HepG2 (cell line): ENCODE data around the gene IDH3G. TPM values are rescaled to one million over a fixed set of nuclear protein-coding genes. Genes with fewer than 3 reads are reported as not detected.

Experiments
- DNMT3B ChIP-seq: conservative IDR thresholded peaks from 2 replicates; pipeline ENCODE4 v1.6.1; 2016; ENCODE audit warnings: missing biosample characterization, control low read depth
- DPF2 ChIP-seq: sonication (generic); formaldehyde crosslinking; IDR thresholded peaks from 2 replicates; pipeline ENCODE4 v1.4.0; 2020; ENCODE audit warnings: mild to moderate bottlenecking, low read depth, missing genetic modification reagents, borderline replicate concordance
- MIER2 ChIP-seq: IDR thresholded peaks from 2 replicates; pipeline ENCODE4 v1.6.1; 2016; ENCODE audit warnings: missing biosample characterization, missing genetic modification reagents
- NCOR1 ChIP-seq: fragments of 200-600 bp; sonication (generic); IDR thresholded peaks from 2 replicates; pipeline ENCODE4 v1.7.0; 2017; ENCODE audit warnings: antibody characterized with exemption, low read length, borderline replicate concordance
- PITX1 ChIP-seq: sonication (generic); formaldehyde crosslinking; IDR thresholded peaks from 2 replicates; pipeline ENCODE4 v1.5.1; 2020; ENCODE audit warnings: mild to moderate bottlenecking, missing genetic modification reagents
- RFXAP ChIP-seq: sonication (generic); formaldehyde crosslinking; IDR thresholded peaks from 2 replicates; pipeline ENCODE4 v1.4.0; 2020; ENCODE audit warnings: missing genetic modification reagents, borderline replicate concordance
- SP2 ChIP-seq: sonication (generic); formaldehyde crosslinking; IDR thresholded peaks from 2 replicates; pipeline ENCODE4 v1.5.1; 2020; ENCODE audit warnings: mild to moderate bottlenecking, missing genetic modification reagents
- SP4 ChIP-seq: sonication (generic); formaldehyde crosslinking; IDR thresholded peaks from 2 replicates; pipeline ENCODE4 v1.8.1; 2023; ENCODE audit warnings: mild to moderate bottlenecking, missing genetic modification reagents
- TP53 ChIP-seq: sonication (generic); formaldehyde crosslinking; conservative IDR thresholded peaks from 2 replicates; pipeline ENCODE4 v1.4.0; 2020; ENCODE audit warnings: missing genetic modification reagents
- WIZ ChIP-seq: sonication (generic); formaldehyde crosslinking; IDR thresholded peaks from 2 replicates; pipeline ENCODE4 v1.5.1; 2020; ENCODE audit warnings: mild to moderate bottlenecking, missing genetic modification reagents
- XBP1 ChIP-seq: sonication (generic); formaldehyde crosslinking; IDR thresholded peaks from 2 replicates; pipeline ENCODE4 v1.5.0; 2020; ENCODE audit warnings: missing genetic modification reagents
- ZFP36L1 ChIP-seq: sonication (generic); formaldehyde crosslinking; IDR thresholded peaks from 2 replicates; pipeline ENCODE4 v1.8.0; 2022; ENCODE audit warnings: mild to moderate bottlenecking, missing genetic modification reagents, moderate library complexity
- ZNF329 ChIP-seq: sonication (generic); formaldehyde crosslinking; IDR thresholded peaks from 2 replicates; pipeline ENCODE4 v1.9.0; 2021; ENCODE audit warnings: low read depth, mild to moderate bottlenecking, missing genetic modification reagents
- ZNF343 ChIP-seq: sonication (generic); formaldehyde crosslinking; IDR thresholded peaks from 2 replicates; pipeline ENCODE4 v1.4.0; 2020; ENCODE audit warnings: mild to moderate bottlenecking, missing genetic modification reagents
- ZNF670 ChIP-seq: sonication (generic); formaldehyde crosslinking; IDR thresholded peaks from 2 replicates; pipeline ENCODE4 v1.8.0; 2022; ENCODE audit warnings: mild to moderate bottlenecking, missing genetic modification reagents, borderline replicate concordance
- polyA plus RNA-seq, 8 experiments: library from polyadenylated mRNA; depleted of rRNA in 3 of 8; stranded (reverse) in 7 of 8; unstranded in 1 of 8; fragments of >200 nt; fragmentation: Illumina TruSeq in 4 of 8; extraction: Trizol in 4 of 8; gene quantifications; 2 replicates each; pipeline versions ENCODE4 v1.2.1 to v1.2.3, GENCODE V29; 2011 to 2016; ENCODE audit warnings: low read depth in 4 of 8, missing spikeins in 1 of 8, mixed read lengths in 1 of 8; ENCODE audit not compliant: insufficient read depth in 1 of 8
- total RNA-seq, 5 experiments: library from RNA; depleted of rRNA; stranded (reverse); fragments of >200 nt; fragmentation: Illumina TruSeq; extraction: Trizol; gene quantifications; 2 replicates each; pipeline ENCODE4 v1.2.3, GENCODE V29; 2016; ENCODE audit warnings: low read depth in 1 of 5
- TF ChIP-seq, protein P1 (sequence below): sonication (generic); formaldehyde crosslinking; IDR thresholded peaks from 2 replicates; pipeline ENCODE4 v1.5.1; 2020; ENCODE audit warnings: missing genetic modification reagents, mild to moderate bottlenecking, borderline replicate concordance
- TF ChIP-seq, protein P2 (sequence below): sonication (generic); formaldehyde crosslinking; IDR thresholded peaks from 2 replicates; pipeline ENCODE4 v1.4.0; 2020; ENCODE audit warnings: missing genetic modification reagents
- TF ChIP-seq, protein P3 (sequence below): sonication (generic); formaldehyde crosslinking; IDR thresholded peaks from 2 replicates; pipeline ENCODE4 v1.8.0; 2022; ENCODE audit warnings: missing genetic modification reagents, mild to moderate bottlenecking, borderline replicate concordance
- TF ChIP-seq, protein P4 (sequence below), 2 experiments: fragments of 450-650 bp in 1 of 2; sonication (generic) in 1 of 2; formaldehyde crosslinking; IDR thresholded peaks; 2 replicates each; pipeline versions ENCODE4 v1.5.0 to v1.8.0; 2020 to 2022; ENCODE audit warnings: mild to moderate bottlenecking in 1 of 2, missing genetic modification reagents in 1 of 2
- TF ChIP-seq, protein P5 (sequence below): sonication (generic); formaldehyde crosslinking; IDR thresholded peaks from 2 replicates; pipeline ENCODE4 v1.4.0; 2020; ENCODE audit warnings: missing genetic modification reagents
- TF ChIP-seq, protein P6 (sequence below): IDR thresholded peaks from 2 replicates; pipeline ENCODE4 v1.6.1; 2012; ENCODE audit warnings: inconsistent platforms

The IDH3G gene
- total and polyA plus RNA-seq, 2 of the 13 experiments (the other 11 are each of a cell fraction or from before 2014, with no cell fraction given) = 18.7 to 35.5 TPM

DNA sequence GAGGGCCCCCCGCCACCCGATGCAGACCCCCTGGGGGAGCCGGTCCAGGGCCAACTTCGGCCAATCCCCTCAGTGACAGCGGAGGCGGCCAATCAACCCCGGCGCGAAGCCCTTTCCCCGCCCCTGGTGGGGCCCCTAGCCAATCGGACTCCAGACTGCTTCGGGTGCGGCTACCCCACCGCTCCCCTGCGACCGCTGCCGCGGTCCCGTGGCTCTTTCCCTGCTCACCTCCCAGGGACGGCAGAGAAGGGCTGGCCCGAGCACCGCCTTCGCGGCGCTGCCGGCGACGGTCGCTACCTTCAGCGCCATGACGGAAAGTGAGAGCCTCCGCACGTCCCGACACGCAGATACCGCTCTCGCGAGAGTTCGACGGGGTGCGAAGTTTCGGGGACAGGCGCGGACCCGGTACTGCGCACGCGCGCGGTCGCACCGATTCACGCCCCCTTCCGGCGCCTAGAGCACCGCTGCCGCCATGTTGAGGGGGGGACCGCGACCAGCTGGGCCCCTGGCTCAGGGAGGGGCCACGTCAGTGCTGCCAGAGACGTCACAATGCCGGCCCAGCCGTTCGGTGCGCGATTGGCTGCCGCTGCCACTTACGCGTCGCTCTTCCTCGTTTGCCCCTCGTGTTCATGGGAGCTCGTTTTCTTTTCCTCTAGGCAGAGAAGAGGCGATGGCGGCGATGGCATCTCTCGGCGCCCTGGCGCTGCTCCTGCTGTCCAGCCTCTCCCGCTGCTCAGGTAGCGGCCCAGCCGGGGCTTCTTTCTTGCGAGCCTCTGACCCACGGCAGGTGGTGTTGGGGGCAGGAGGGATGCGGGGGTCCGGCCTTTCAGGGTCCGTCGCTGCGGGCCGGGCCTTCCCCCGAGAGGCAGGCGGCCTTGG, at the start of gene IDH3G, which contains the start of gene SSR4 (continued):
- TF ChIP-seq ZNF343 (CRISPR knock-in tag) (0 out of 2 replicates have a peak, but pooled peaks have one; percentile 65), SP4 (CRISPR knock-in tag) (peak; percentile 85), RFXAP (CRISPR knock-in tag) (no peak), ZNF329 (0 out of 2 replicates have a peak, but pooled peaks have one; percentile 38), SP2 (peak; percentile 89), DPF2 (CRISPR knock-in tag) (no peak), MIER2 (peak; percentile 42; the same call in 1 of the 2 replicates), ZFP36L1 (CRISPR knock-in tag) (peak; percentile 47; the same call in 1 of the 2 replicates), DNMT3B (CRISPR knock-in tag) (no peak), NCOR1 (no peak), PITX1 (CRISPR knock-in tag) (no peak), XBP1 (peak; percentile 92; the same call in 1 of the 2 replicates), ZNF670 (0 out of 2 replicates have a peak, but pooled peaks have one; percentile 48), TP53 (no peak), WIZ (CRISPR knock-in tag) (0 out of 2 replicates have a peak, but pooled peaks have one; percentile 45)
- TF ChIP-seq, protein P1, sequence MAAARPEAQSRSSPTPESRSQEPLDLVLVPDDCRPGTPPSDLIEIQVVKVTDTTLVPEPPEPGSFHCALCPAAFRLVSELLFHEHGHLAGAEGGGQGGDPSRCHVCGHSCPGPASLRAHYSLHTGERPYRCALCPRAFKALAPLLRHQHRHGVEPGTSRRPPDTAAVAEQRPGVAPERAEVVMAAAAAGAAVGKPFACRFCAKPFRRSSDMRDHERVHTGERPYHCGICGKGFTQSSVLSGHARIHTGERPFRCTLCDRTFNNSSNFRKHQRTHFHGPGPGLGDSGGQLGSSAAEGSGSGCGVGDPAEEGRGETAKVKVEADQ (CRISPR knock-in tag) = no peak
- TF ChIP-seq, protein P2, sequence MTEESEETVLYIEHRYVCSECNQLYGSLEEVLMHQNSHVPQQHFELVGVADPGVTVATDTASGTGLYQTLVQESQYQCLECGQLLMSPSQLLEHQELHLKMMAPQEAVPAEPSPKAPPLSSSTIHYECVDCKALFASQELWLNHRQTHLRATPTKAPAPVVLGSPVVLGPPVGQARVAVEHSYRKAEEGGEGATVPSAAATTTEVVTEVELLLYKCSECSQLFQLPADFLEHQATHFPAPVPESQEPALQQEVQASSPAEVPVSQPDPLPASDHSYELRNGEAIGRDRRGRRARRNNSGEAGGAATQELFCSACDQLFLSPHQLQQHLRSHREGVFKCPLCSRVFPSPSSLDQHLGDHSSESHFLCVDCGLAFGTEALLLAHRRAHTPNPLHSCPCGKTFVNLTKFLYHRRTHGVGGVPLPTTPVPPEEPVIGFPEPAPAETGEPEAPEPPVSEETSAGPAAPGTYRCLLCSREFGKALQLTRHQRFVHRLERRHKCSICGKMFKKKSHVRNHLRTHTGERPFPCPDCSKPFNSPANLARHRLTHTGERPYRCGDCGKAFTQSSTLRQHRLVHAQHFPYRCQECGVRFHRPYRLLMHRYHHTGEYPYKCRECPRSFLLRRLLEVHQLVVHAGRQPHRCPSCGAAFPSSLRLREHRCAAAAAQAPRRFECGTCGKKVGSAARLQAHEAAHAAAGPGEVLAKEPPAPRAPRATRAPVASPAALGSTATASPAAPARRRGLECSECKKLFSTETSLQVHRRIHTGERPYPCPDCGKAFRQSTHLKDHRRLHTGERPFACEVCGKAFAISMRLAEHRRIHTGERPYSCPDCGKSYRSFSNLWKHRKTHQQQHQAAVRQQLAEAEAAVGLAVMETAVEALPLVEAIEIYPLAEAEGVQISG (CRISPR knock-in tag) = peak; percentile 72
- TF ChIP-seq, protein P3, sequence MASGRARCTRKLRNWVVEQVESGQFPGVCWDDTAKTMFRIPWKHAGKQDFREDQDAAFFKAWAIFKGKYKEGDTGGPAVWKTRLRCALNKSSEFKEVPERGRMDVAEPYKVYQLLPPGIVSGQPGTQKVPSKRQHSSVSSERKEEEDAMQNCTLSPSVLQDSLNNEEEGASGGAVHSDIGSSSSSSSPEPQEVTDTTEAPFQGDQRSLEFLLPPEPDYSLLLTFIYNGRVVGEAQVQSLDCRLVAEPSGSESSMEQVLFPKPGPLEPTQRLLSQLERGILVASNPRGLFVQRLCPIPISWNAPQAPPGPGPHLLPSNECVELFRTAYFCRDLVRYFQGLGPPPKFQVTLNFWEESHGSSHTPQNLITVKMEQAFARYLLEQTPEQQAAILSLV = peak; percentile 31; the same call in 1 of the 2 replicates
- TF ChIP-seq, protein P4, sequence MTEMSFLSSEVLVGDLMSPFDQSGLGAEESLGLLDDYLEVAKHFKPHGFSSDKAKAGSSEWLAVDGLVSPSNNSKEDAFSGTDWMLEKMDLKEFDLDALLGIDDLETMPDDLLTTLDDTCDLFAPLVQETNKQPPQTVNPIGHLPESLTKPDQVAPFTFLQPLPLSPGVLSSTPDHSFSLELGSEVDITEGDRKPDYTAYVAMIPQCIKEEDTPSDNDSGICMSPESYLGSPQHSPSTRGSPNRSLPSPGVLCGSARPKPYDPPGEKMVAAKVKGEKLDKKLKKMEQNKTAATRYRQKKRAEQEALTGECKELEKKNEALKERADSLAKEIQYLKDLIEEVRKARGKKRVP (CRISPR knock-in tag; IDR thresholded peaks at IDR 0.05) = peak in 1 of 2 experiments; percentile 29; a peak in 1 of 4 replicates
- TF ChIP-seq, protein P5, sequence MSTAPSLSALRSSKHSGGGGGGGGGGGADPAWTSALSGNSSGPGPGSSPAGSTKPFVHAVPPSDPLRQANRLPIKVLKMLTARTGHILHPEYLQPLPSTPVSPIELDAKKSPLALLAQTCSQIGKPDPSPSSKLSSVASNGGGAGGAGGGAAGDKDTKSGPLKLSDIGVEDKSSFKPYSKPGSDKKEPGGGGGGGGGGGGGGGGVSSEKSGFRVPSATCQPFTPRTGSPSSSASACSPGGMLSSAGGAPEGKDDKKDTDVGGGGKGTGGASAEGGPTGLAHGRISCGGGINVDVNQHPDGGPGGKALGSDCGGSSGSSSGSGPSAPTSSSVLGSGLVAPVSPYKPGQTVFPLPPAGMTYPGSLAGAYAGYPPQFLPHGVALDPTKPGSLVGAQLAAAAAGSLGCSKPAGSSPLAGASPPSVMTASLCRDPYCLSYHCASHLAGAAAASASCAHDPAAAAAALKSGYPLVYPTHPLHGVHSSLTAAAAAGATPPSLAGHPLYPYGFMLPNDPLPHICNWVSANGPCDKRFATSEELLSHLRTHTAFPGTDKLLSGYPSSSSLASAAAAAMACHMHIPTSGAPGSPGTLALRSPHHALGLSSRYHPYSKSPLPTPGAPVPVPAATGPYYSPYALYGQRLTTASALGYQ (CRISPR knock-in tag) = 0 out of 2 replicates have a peak, but pooled peaks have one; percentile 42
- TF ChIP-seq, protein P6, sequence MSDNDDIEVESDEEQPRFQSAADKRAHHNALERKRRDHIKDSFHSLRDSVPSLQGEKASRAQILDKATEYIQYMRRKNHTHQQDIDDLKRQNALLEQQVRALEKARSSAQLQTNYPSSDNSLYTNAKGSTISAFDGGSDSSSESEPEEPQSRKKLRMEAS = peak; percentile 93
